T-cell (primary cell): Measurements from ENCODE around the gene LAMA3. TPM values are rescaled to one million over a fixed set of nuclear protein-coding genes. Genes with fewer than 3 reads are reported as not detected.

ENCODE experiments used
- ATAC-seq, 4 experiments: fragments of 200-7000 bp in 3 of 4; fragments of 150-1000 bp in 1 of 4; cut with Tn5 transposase; replicated peaks in 1 of 4; 1 replicate in 3 of 4; 2 replicates in 1 of 4; pipeline ENCODE4 v1.10.0; 2021; ENCODE audit warnings: moderate library complexity in 3 of 4, mild to moderate bottlenecking in 2 of 4, moderate number of reproducible peaks in 1 of 4
- CTCF ChIA-PET, 2 donors: fragments of 300-600 bp; sonication (Branson Sonifier 250); formaldehyde crosslinking; loops; one replicate each; lab custom pipeline; 2022; ENCODE audit warnings: antibody characterized with exemption in 2 of 2; lab: Charles Lee
- POLR2A ChIA-PET, 2 donors: fragments of 300-600 bp; sonication (Branson Sonifier 250); formaldehyde crosslinking; loops; one replicate each; lab custom pipeline; 2022; ENCODE audit warnings: antibody characterized with exemption in 2 of 2; lab: Charles Lee
- DNase-seq, 35 experiments: peaks; one replicate each; pipeline versions ENCODE4 v3.0.0 to v3.0.0-alpha.2; 2013 to 2023
- H3K27ac ChIP-seq: one replicate; pipeline ENCODE4 v1.5.1; 2013; ENCODE audit warnings: low read length
- H3K27me3 ChIP-seq, 2 experiments: replicated peaks in 1 of 2; 1 replicate in 1 of 2; 2 replicates in 1 of 2; pipeline versions ENCODE4 v1.6.1 to v1.7.0; 2013; ENCODE audit warnings: low read length in 1 of 2, mixed read lengths in 1 of 2; ENCODE audit not compliant: control insufficient read depth in 2 of 2, insufficient read depth in 2 of 2; ENCODE audit errors: extremely low read depth in 1 of 2
- H3K36me3 ChIP-seq, 2 donors: 1 replicate in 1 of 2; 2 replicates in 1 of 2; pipeline versions ENCODE4 v1.6.1 to v1.7.0; 2013; ENCODE audit warnings: low read length in 1 of 2; ENCODE audit not compliant: control insufficient read depth in 2 of 2, insufficient read depth in 1 of 2; ENCODE audit errors: extremely low read depth in 1 of 2
- H3K4me1 ChIP-seq, 2 experiments: 1 replicate in 1 of 2; 2 replicates in 1 of 2; pipeline versions ENCODE4 v1.6.1 to v1.7.0; 2013; ENCODE audit warnings: low read length in 2 of 2, mixed read lengths in 1 of 2; ENCODE audit not compliant: insufficient read depth in 2 of 2, control insufficient read depth in 1 of 2; ENCODE audit errors: extremely low read depth in 1 of 2
- H3K4me3 ChIP-seq, 2 donors: 1 replicate in 1 of 2; 2 replicates in 1 of 2; pipeline versions ENCODE4 v1.5.1 to v1.7.0; 2013; ENCODE audit warnings: mild to moderate bottlenecking in 2 of 2, low read length in 1 of 2, moderate library complexity in 1 of 2; ENCODE audit not compliant: control insufficient read depth in 1 of 2; ENCODE audit errors: extremely low read depth in 1 of 2
- H3K9me3 ChIP-seq: 2 replicates; pipeline ENCODE4 v1.7.0; 2013
- H3K27ac Mint-ChIP-seq, 2 donors: one replicate each; pipeline ENCODE4 v1.8.0; 2020 to 2021; ENCODE audit warnings: mild to moderate bottlenecking in 2 of 2, mixed read lengths in 2 of 2
- H3K27me3 Mint-ChIP-seq, 2 donors: one replicate each; pipeline ENCODE4 v1.8.0; 2021 to 2022; ENCODE audit warnings: mixed read lengths in 2 of 2
- H3K36me3 Mint-ChIP-seq: one replicate; pipeline ENCODE4 v1.8.0; 2021; ENCODE audit warnings: mixed read lengths
- H3K4me1 Mint-ChIP-seq, 3 donors: one replicate each; pipeline ENCODE4 v1.8.0; 2020 to 2022; ENCODE audit warnings: mixed read lengths in 3 of 3, mild to moderate bottlenecking in 1 of 3
- H3K4me3 Mint-ChIP-seq, 3 donors: one replicate each; pipeline ENCODE4 v1.8.0; 2020 to 2022; ENCODE audit warnings: mild to moderate bottlenecking in 3 of 3, mixed read lengths in 3 of 3, moderate library complexity in 3 of 3
- H3K9me3 Mint-ChIP-seq, 3 donors: one replicate each; pipeline ENCODE4 v1.8.0; 2020 to 2022; ENCODE audit warnings: mixed read lengths in 3 of 3
- WGBS: methylation state at CpG from one replicate; pipeline ENCODE4 v1.1.5; 2013; ENCODE audit warnings: missing lambda C conversion rate; ENCODE audit not compliant: insufficient coverage; 5-methylcytosine and 5-hydroxymethylcytosine counted together
- total RNA-seq, 35 experiments: library from RNA in 6 of 35; stranded (reverse) in 6 of 35; fragments of 120-200 nt in 1 of 35; gene quantifications; one replicate each; pipeline versions ENCODE4 v1.2.1 to v1.2.4 and lab custom pipeline; 2013 to 2026

LAMA3 gene
- total RNA-seq, 5 donors from 2014 or later (not counting 1 experiment from before 2014, with no cell fraction given) = 0.20 to 0.44 (median 0.26) TPM; not detected in 2

DNA sequence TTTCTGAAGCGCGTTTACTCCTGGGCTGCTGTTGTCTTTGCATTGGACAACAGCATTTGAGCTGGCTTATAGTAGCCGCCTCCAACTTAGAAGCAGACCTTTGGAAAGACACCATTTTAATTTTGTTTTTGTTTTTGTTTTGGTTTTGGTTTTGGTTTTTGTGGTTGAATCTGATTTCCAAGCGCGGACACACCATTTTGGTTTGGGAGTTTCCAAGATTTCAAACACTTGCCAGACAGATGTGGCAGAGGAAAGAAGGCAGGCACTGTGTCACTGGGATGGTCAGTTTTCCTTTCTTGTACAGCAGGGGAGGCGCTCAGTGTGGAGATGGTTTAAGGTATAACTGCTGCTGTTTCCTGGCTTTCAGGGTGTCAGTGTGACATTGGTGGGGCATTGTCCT, 126.8 kb downstream of the LAMA3 start:
- Histone ChIP-seq H3K9me3 (no peaks in the 10 kb centered on the region), H3K4me1 (peaks cover 5% of the 10 kb centered on the region in 2 experiments), H3K27ac (no peak overlapping the region), H3K27me3 (no peaks in the 10 kb centered on the region), H3K4me3 (no peak overlapping the region), H3K36me3 (no peaks in the 10 kb centered on the region)
- Mint-ChIP-seq H3K4me3 (no peak overlapping the region), H3K4me1 (peaks cover 5 to 9% (median 6%) of the 10 kb centered on the region in 3 donors), H3K27ac (no peak overlapping the region), H3K27me3 (peaks cover 0 to 2% of the 10 kb centered on the region in 2 donors), H3K36me3 (no peaks in the 10 kb centered on the region), H3K9me3 (no peaks in the 10 kb centered on the region)
- no peak for DNase-seq
- ATAC-seq = no peak
- ChIA-PET POLR2A (no interaction called here), CTCF (no interaction called here)
- 85% methylated on average over 5 of the region's 6 CpGs for WGBS

DNA sequence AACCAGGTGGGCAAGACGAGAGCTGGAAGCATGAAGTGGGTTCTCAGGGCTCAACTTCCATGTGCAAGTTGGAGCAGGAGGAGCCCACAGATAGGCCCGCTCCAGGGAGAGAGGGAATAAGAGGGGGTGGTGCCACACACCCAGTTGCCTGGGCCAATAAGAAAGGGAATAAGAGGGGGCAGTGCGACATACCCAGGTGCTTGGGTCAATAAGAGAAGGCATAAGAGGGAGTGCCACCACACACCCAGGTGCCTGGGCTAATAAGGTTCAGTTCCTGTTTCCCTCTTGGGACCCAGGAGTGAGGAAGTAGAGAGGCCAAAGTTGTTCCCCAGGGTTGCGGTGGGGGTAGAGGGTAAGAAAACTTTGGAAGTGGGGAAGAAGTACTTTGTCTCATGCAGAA, 127.5 kb downstream of the LAMA3 start:
- Histone ChIP-seq H3K9me3 (no peaks in the 10 kb centered on the region), H3K36me3 (no peaks in the 10 kb centered on the region), H3K27ac (no peak overlapping the region), H3K27me3 (no peaks in the 10 kb centered on the region), H3K4me3 (no peak overlapping the region), H3K4me1 (peaks cover 0 to 2% of the 10 kb centered on the region in 2 experiments)
- Mint-ChIP-seq H3K27me3 (no peaks in the 10 kb centered on the region), H3K27ac (peak overlapping the region in 1 of 2 donors; percentile 37), H3K9me3 (no peaks in the 10 kb centered on the region), H3K4me1 (peaks cover 0 to 4% (median 0%) of the 10 kb centered on the region in 3 donors), H3K4me3 (no peak overlapping the region), H3K36me3 (no peaks in the 10 kb centered on the region)
- DNase-seq (no peak), ATAC-seq (no peak)
- POLR2A ChIA-PET = no interaction called here
- CTCF ChIA-PET = no interaction called here
- 90% methylated on average over 3 of the region's 4 CpGs for WGBS

DNA sequence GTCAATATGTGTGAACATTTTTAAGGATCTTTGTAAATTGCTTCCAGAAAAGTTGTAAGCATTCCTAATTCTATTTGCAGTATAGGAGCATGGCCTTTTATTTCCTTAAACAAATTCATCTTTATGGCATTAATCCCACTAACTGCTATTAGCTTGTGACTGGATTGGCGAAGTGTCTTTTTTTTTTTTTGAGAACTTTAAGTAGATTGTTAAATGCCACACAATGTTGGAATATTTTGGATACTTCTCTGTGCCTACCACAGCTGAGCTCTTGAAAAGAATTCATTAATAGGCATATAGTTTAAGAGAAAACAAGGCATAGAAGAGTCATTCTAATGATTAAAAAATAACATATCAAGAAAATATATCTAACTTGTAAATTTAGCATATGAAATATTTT, 129.7 kb downstream of the LAMA3 start:
- Histone ChIP-seq H3K4me3 (no peak overlapping the region), H3K4me1 (no peaks in the 10 kb centered on the region), H3K9me3 (no peaks in the 10 kb centered on the region), H3K27me3 (no peaks in the 10 kb centered on the region), H3K36me3 (no peaks in the 10 kb centered on the region), H3K27ac (no peak overlapping the region)
- ATAC-seq (no peak), DNase-seq (no peak)
- Mint-ChIP-seq H3K4me1 (no peaks in the 10 kb centered on the region), H3K27ac (no peak overlapping the region), H3K27me3 (peaks cover 0 to 3% of the 10 kb centered on the region in 2 donors), H3K36me3 (no peaks in the 10 kb centered on the region), H3K4me3 (no peak overlapping the region), H3K9me3 (no peaks in the 10 kb centered on the region)
- no CpG with 5 or more reads among the region's 1 CpG for WGBS
- ChIA-PET POLR2A (no interaction called here), CTCF (interaction anchor here in 1 of 2 donors (1.4 kb wide), 1 partner anchor 10 kb away, joined by 6 read pairs; no protein-coding TSS in a partner anchor)

DNA sequence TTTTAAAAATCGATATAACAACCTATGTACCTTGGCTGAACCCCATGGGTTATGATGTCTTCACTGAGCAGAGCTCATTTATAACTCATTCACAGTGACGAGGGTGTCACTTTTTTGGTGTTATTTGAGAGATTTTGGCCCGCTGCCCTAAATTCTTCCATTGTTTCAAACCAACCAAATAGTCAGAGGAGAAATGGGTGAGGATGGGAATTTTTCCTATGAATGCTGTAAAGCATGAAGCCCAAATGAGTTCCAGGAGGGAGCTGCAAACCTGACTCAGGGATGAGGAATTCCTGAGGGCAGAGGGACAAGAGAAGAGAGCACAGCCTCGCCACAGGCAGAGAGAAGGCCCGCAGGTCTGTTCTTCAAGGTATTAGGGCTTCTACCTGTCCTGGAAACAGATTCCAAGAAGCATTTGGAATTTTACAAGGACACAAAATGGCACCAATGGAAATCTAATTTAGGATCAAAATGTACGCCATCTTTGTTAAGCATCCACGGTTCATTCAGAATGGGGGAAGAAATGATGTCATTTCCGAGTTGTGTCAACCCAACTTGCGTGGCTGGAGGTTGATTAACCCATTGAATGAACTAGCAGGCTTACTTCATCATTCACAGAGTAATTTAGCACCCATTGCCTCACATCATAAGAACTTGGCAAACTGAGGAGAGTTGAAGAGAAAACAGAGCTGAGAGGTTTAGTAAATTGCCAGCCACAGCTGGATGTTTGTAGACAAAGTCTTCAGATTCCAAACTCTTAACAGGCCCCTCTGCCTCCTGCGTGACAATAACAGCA, 133.5 kb downstream of the LAMA3 start:
- Histone ChIP-seq H3K4me1 (peaks cover 0 to 7% of the 10 kb centered on the region in 2 experiments), H3K27ac (no peak overlapping the region), H3K4me3 (no peak overlapping the region), H3K9me3 (no peaks in the 10 kb centered on the region), H3K36me3 (no peaks in the 10 kb centered on the region), H3K27me3 (no peaks in the 10 kb centered on the region)
- CTCF ChIA-PET = no interaction called here
- Mint-ChIP-seq H3K9me3 (no peaks in the 10 kb centered on the region), H3K4me1 (peaks cover 7 to 20% (median 18%) of the 10 kb centered on the region in 3 donors), H3K27me3 (peaks cover 0 to 3% of the 10 kb centered on the region in 2 donors), H3K27ac (no peak overlapping the region), H3K4me3 (no peak overlapping the region), H3K36me3 (no peaks in the 10 kb centered on the region)
- WGBS = 100% methylated on average over 3 of the region's 10 CpGs
- DNase-seq = no peak
- POLR2A ChIA-PET = interaction anchor here in 1 of 2 donors (0.7 kb wide), 1 partner anchor 182 kb away, joined by 4 read pairs; no protein-coding TSS in a partner anchor
- ATAC-seq = no peak

DNA sequence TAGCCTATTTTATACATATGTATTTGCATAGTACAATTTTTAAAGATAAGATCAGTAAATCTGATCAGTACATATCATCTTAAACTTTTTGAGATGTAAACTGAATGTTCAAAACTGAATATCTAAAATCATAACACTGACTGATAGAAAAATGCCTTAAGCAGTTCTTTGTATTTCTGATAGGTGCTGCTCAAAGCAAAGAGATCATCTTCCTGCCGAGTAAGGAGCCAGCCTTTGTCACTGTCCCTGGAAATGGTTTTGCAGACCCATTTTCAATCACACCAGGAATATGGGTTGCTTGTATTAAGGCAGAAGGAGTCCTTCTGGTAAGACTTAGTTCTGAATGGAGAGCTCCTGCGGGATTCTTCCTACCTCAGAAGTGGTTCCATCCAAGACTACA, 135.0 kb downstream of the LAMA3 start:
- no peak for ATAC-seq
- H3K9me3 Mint-ChIP-seq = no peaks in the 10 kb centered on the region
- H3K27me3 Mint-ChIP-seq = peaks cover 0 to 3% of the 10 kb centered on the region in 2 donors
- H3K4me3 Mint-ChIP-seq = no peak overlapping the region
- H3K36me3 Mint-ChIP-seq = no peaks in the 10 kb centered on the region
- no peaks in the 10 kb centered on the region for H3K36me3 ChIP-seq
- ChIA-PET POLR2A (no interaction called here), CTCF (interaction anchor here in 1 of 2 donors (0.7 to 0.8 kb wide), 3 partner anchors 95 to 295 kb away, joined by 3 read pairs; no protein-coding TSS in a partner anchor)
- H3K27me3 ChIP-seq = no peaks in the 10 kb centered on the region
- DNase-seq = peak in 1 of 35 experiments; percentile 32
- no peak overlapping the region for H3K4me3 ChIP-seq
- H3K4me1 Mint-ChIP-seq = peaks cover 20 to 33% (median 31%) of the 10 kb centered on the region in 3 donors
- no peak overlapping the region for H3K27ac ChIP-seq
- no peak overlapping the region for H3K27ac Mint-ChIP-seq
- H3K9me3 ChIP-seq = no peaks in the 10 kb centered on the region
- peaks cover 0 to 13% of the 10 kb centered on the region in 2 experiments for H3K4me1 ChIP-seq
- no CpG with 5 or more reads among the region's 2 CpGs for WGBS

DNA sequence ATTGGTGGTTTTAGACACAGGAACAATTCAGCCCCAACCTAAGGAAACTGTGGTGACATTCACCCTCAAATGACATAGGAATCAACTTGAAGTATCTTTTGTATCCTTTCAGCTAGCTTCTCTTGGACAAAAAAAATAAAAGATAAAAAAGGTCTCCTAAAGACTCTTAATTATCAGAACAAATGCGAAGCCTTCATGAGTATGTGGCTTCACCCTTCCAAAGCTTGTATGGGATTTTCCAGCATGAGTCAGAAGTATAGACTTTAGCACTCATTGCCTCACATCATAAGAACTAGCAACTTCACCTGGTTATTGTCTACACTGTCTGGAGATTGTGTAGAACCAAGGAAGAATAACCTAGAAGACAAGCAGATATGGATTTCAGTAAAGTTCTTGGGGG, 135.4 kb downstream of the LAMA3 start:
- H3K36me3 Mint-ChIP-seq = no peaks in the 10 kb centered on the region
- no peak overlapping the region for H3K27ac Mint-ChIP-seq
- WGBS = no CpG with 5 or more reads among the region's 1 CpG
- peaks cover 0 to 13% of the 10 kb centered on the region in 2 experiments for H3K4me1 ChIP-seq
- CTCF ChIA-PET = interaction anchor here in 1 of 2 donors (0.7 to 0.8 kb wide), 3 partner anchors 94 to 295 kb away, joined by 3 read pairs; no protein-coding TSS in a partner anchor
- no peaks in the 10 kb centered on the region for H3K36me3 ChIP-seq
- POLR2A ChIA-PET = no interaction called here
- no peak for ATAC-seq
- H3K27ac ChIP-seq = no peak overlapping the region
- no peak overlapping the region for H3K4me3 ChIP-seq
- no peaks in the 10 kb centered on the region for H3K9me3 Mint-ChIP-seq
- no peaks in the 10 kb centered on the region for H3K27me3 ChIP-seq
- no peaks in the 10 kb centered on the region for H3K9me3 ChIP-seq
- H3K4me1 Mint-ChIP-seq = peaks cover 20 to 34% (median 32%) of the 10 kb centered on the region in 3 donors
- H3K4me3 Mint-ChIP-seq = no peak overlapping the region
- peaks cover 0 to 3% of the 10 kb centered on the region in 2 donors for H3K27me3 Mint-ChIP-seq
- no peak for DNase-seq
